PC-3 (cell line): ENCODE measurements around the gene ADORA1.

Experiments
- EZH2 ChIP-seq: fragments of 300-600 bp; sonication (generic); IDR thresholded peaks from one replicate; pipeline ENCODE4 v1.6.1; 2017; ENCODE audit warnings: antibody characterized with exemption, mild to moderate bottlenecking, low read length; ENCODE audit not compliant: unreplicated experiment
- TF ChIP-seq, protein P1 (sequence below): fragments of 300-600 bp; sonication (generic); conservative IDR thresholded peaks from 2 replicates; pipeline ENCODE4 v1.5.1; 2017; ENCODE audit warnings: antibody characterized with exemption, low read depth, mild to moderate bottlenecking, low read length

DNA sequence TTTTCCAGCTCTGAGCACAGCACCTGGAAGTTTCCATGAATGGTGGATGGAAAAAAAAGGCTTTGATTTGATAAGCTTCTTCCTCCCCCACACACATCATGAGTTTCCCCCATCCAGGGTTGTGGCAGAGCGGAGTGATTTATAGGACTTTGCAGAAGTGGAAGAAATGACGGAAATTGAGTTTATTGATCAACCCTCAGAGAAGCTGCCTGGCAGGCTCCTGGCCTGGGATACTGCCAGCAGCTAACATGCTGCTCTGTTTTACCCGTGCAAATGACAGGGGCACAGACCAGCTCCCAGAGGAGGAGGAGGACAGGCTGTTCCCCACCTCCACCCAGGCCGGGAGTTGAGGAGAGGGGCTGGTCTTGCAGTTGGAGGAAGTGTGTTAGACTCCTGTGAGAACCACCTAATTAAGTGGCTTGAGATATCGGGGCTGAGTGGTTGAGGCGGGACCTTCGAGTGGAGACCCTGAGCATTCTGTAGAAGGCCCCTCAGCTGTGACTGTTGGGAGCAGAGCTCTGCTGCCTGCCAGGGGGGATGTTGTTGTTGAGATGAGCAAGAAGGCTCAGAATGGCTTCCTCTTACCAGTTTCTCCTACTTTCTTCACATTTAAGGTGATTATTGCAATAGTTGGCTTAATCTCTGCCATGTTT, 21.8 kb downstream of the ADORA1 start:
- TF ChIP-seq, protein P1, sequence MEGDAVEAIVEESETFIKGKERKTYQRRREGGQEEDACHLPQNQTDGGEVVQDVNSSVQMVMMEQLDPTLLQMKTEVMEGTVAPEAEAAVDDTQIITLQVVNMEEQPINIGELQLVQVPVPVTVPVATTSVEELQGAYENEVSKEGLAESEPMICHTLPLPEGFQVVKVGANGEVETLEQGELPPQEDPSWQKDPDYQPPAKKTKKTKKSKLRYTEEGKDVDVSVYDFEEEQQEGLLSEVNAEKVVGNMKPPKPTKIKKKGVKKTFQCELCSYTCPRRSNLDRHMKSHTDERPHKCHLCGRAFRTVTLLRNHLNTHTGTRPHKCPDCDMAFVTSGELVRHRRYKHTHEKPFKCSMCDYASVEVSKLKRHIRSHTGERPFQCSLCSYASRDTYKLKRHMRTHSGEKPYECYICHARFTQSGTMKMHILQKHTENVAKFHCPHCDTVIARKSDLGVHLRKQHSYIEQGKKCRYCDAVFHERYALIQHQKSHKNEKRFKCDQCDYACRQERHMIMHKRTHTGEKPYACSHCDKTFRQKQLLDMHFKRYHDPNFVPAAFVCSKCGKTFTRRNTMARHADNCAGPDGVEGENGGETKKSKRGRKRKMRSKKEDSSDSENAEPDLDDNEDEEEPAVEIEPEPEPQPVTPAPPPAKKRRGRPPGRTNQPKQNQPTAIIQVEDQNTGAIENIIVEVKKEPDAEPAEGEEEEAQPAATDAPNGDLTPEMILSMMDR: no peak
- TF ChIP-seq EZH2: no peak
